Tibial nerve (tissue), 4 donors: ENCODE measurements around the gene PAK1.

Experiments used
- CTCF ChIP-seq, 5 experiments: fragments of 200-600 bp in 3 of 5; fragments of 450-650 bp in 2 of 5; sonication (generic) in 3 of 5; IDR thresholded peaks; one replicate each; pipeline ENCODE4 v1.5.1; 2016 to 2019; ENCODE audit warnings: antibody characterized with exemption in 5 of 5, mild to moderate bottlenecking in 3 of 5, moderate library complexity in 2 of 5
- EP300 ChIP-seq, 2 donors: sonication (generic); formaldehyde crosslinking; IDR thresholded peaks; one replicate each; pipeline ENCODE4 v1.6.1; 2017; ENCODE audit warnings: antibody characterized with exemption in 2 of 2, mild to moderate bottlenecking in 1 of 2
- POLR2A ChIP-seq, 2 donors: fragments of 450-650 bp; IDR thresholded peaks; one replicate each; pipeline ENCODE4 v1.6.1; 2017; ENCODE audit warnings: antibody characterized with exemption in 2 of 2, mild to moderate bottlenecking in 2 of 2, moderate library complexity in 2 of 2

- TF ChIP-seq CTCF (IDR thresholded peaks at IDR 0.05) (no peak), POLR2A (IDR thresholded peaks at IDR 0.05) (no peak), EP300 (IDR thresholded peaks at IDR 0.05) (no peak)
Observed at GRCh38 chr11:77318600-77318999, 155.3 kb downstream of the PAK1 start.
